IMR-90 (cell line): Measurements from ENCODE around the gene LRFN2. TPM values are rescaled to one million over a fixed set of nuclear protein-coding genes. Genes with fewer than 3 reads are reported as not detected.

Experiments used
- ATAC-seq: fragments of 200-7000 bp; cut with Tn5 transposase; 2 replicates; pipeline ENCODE4 v1.9.1; 2020; ENCODE audit warnings: low read depth, mild to moderate bottlenecking, moderate library complexity
- BruUV-seq: library from RNA; stranded (reverse); fragments of 400-500 nt; replicated peaks from 2 replicates; lab custom pipeline; 2021; lab: Mats Ljungman, UMichigan
- CTCF ChIA-PET: fragments of 300-600 bp; formaldehyde crosslinking; extraction: SDS; loops from one replicate; lab custom pipeline; 2021; ENCODE audit warnings: antibody characterized with exemption; lab: Yijun Ruan, JAX
- POLR2A ChIA-PET: fragments of 300-600 bp; sonication (Branson Sonifier 250); formaldehyde crosslinking; loops from one replicate; lab custom pipeline; 2022; ENCODE audit warnings: antibody characterized with exemption; ENCODE audit not compliant: unreplicated experiment; lab: Charles Lee
- DNase-seq: peaks from one replicate; pipeline ENCODE4 v3.0.0; 2013
- H2AFZ ChIP-seq: replicated peaks from 2 replicates; pipeline ENCODE3; 2013; ENCODE audit warnings: low read length, mild to moderate bottlenecking; ENCODE audit not compliant: poor library complexity
- H2AK5ac ChIP-seq: 2 replicates; pipeline ENCODE4 v1.6.1; 2013; ENCODE audit warnings: low read depth, low read length, inconsistent platforms
- H2AK9ac ChIP-seq: replicated peaks from 2 replicates; pipeline ENCODE3; 2013; ENCODE audit warnings: mild to moderate bottlenecking, low read depth, low read length, moderate library complexity; ENCODE audit not compliant: poor library complexity
- H2BK120ac ChIP-seq: 2 replicates; pipeline ENCODE4 v1.6.1; 2013; ENCODE audit warnings: low read depth, low read length, inconsistent platforms
- H2BK15ac ChIP-seq: 3 replicates; pipeline ENCODE4 v1.6.1; 2013; ENCODE audit warnings: low read depth, low read length, inconsistent platforms
- H2BK20ac ChIP-seq: 2 replicates; pipeline ENCODE4 v1.6.1; 2013; ENCODE audit warnings: low read depth, mild to moderate bottlenecking, inconsistent platforms, low read length, moderate library complexity
- H2BK5ac ChIP-seq: 2 replicates; pipeline ENCODE4 v1.6.1; 2013; ENCODE audit warnings: mild to moderate bottlenecking, low read depth, low read length, inconsistent platforms; ENCODE audit not compliant: poor library complexity, severe bottlenecking
- H3K14ac ChIP-seq: replicated peaks from 2 replicates; pipeline ENCODE4 v1.6.1; 2013; ENCODE audit warnings: low read depth, low read length, inconsistent platforms
- H3K18ac ChIP-seq: 2 replicates; pipeline ENCODE4 v1.6.1; 2013; ENCODE audit warnings: low read depth, low read length, control low read depth
- H3K23ac ChIP-seq: 2 replicates; pipeline ENCODE4 v1.6.1; 2013; ENCODE audit warnings: low read depth, low read length, inconsistent platforms
- H3K27ac ChIP-seq: 2 replicates; pipeline ENCODE4 v1.5.1; 2013; ENCODE audit warnings: mild to moderate bottlenecking, control low read depth, low read length; ENCODE audit not compliant: insufficient read depth
- H3K27me3 ChIP-seq: 2 replicates; pipeline ENCODE4 v1.6.1; 2013; ENCODE audit warnings: low read length; ENCODE audit not compliant: control insufficient read depth, insufficient read depth
- H3K36me3 ChIP-seq: 2 replicates; pipeline ENCODE4 v1.6.1; 2013; ENCODE audit warnings: low read length, mixed read lengths; ENCODE audit not compliant: control insufficient read depth, insufficient read depth
- H3K4ac ChIP-seq: 2 replicates; pipeline ENCODE4 v1.6.1; 2013; ENCODE audit warnings: low read depth, low read length, inconsistent platforms
- H3K4me1 ChIP-seq: 2 replicates; pipeline ENCODE4 v1.6.1; 2013; ENCODE audit warnings: low read length, mixed read lengths; ENCODE audit not compliant: control insufficient read depth, insufficient read depth
- H3K4me2 ChIP-seq: 2 replicates; pipeline ENCODE4 v1.6.1; 2013; ENCODE audit warnings: low read depth, mild to moderate bottlenecking, control low read depth, low read length, moderate library complexity
- H3K4me3 ChIP-seq: 2 replicates; pipeline ENCODE4 v1.5.1; 2013; ENCODE audit warnings: low read depth, mild to moderate bottlenecking, control low read depth, low read length, moderate library complexity; ENCODE audit not compliant: insufficient read depth
- H3K56ac ChIP-seq: 2 replicates; pipeline ENCODE4 v1.6.1; 2013; ENCODE audit warnings: low read length, inconsistent platforms; ENCODE audit not compliant: insufficient read depth; ENCODE audit errors: extremely low read depth
- H3K79me1 ChIP-seq, 2 experiments: 2 replicates each; pipeline ENCODE4 v1.6.1; 2013; ENCODE audit warnings: low read length in 2 of 2, inconsistent platforms in 1 of 2, low read depth in 1 of 2
- H3K9ac ChIP-seq: 2 replicates; pipeline ENCODE4 v1.6.1; 2013; ENCODE audit warnings: low read depth, low read length, control low read depth
- H3K9me1 ChIP-seq: 2 replicates; pipeline ENCODE4 v1.6.1; 2013; ENCODE audit warnings: low read length, inconsistent platforms; ENCODE audit not compliant: insufficient read depth
- H3K9me3 ChIP-seq: 2 replicates; pipeline ENCODE4 v1.6.1; 2013; ENCODE audit warnings: low read length; ENCODE audit not compliant: control insufficient read depth, insufficient read depth
- H4K20me1 ChIP-seq: 2 replicates; pipeline ENCODE4 v1.6.1; 2013; ENCODE audit warnings: low read length, inconsistent platforms; ENCODE audit not compliant: insufficient read depth
- H4K5ac ChIP-seq: 2 replicates; pipeline ENCODE4 v1.6.1; 2013; ENCODE audit warnings: mild to moderate bottlenecking, low read depth, low read length, control low read depth
- H4K8ac ChIP-seq, 2 experiments: 2 replicates each; pipeline ENCODE4 v1.6.1; 2013; ENCODE audit warnings: low read depth in 2 of 2, low read length in 2 of 2, control low read depth in 1 of 2, inconsistent platforms in 1 of 2
- H4K91ac ChIP-seq: 2 replicates; pipeline ENCODE4 v1.6.1; 2013; ENCODE audit warnings: low read depth, low read length, inconsistent platforms; ENCODE audit not compliant: insufficient read depth
- BHLHE40 ChIP-seq: fragments of 150-350 bp; IDR thresholded peaks from 2 replicates; pipeline ENCODE4 v1.6.1; 2016; ENCODE audit warnings: mild to moderate bottlenecking, low read depth, low read length
- CEBPB ChIP-seq: IDR thresholded peaks from 2 replicates; pipeline ENCODE4 v1.6.1; 2012; ENCODE audit warnings: low read depth, low read length, improper control_type of control experiment
- CHD1 ChIP-seq: IDR thresholded peaks from 2 replicates; pipeline ENCODE4 v1.6.1; 2012; ENCODE audit warnings: low read depth, low read length, improper control_type of control experiment
- ELK1 ChIP-seq: fragments of 150-350 bp; IDR thresholded peaks from 2 replicates; pipeline ENCODE4 v1.6.1; 2016; ENCODE audit warnings: low read depth, mild to moderate bottlenecking, low read length, moderate library complexity, borderline replicate concordance
- FOS ChIP-seq: fragments of 150-350 bp; IDR thresholded peaks from 2 replicates; pipeline ENCODE4 v1.6.1; 2016; ENCODE audit warnings: low read depth, low read length
- MAFK ChIP-seq: IDR thresholded peaks from 2 replicates; pipeline ENCODE4 v1.6.1; 2012; ENCODE audit warnings: low read depth, low read length, improper control_type of control experiment
- MAZ ChIP-seq: IDR thresholded peaks from 2 replicates; pipeline ENCODE4 v1.6.1; 2012; ENCODE audit warnings: low read depth, mild to moderate bottlenecking, low read length, improper control_type of control experiment, moderate library complexity, borderline replicate concordance
- MXI1 ChIP-seq: IDR thresholded peaks from 2 replicates; pipeline ENCODE4 v1.6.1; 2012; ENCODE audit warnings: low read depth, mild to moderate bottlenecking, low read length, moderate library complexity, borderline replicate concordance
- NFE2L2 ChIP-seq: fragments of 150-350 bp; IDR thresholded peaks from 2 replicates; pipeline ENCODE4 v1.6.1; 2016; ENCODE audit warnings: low read depth, mild to moderate bottlenecking, low read length
- POLR2A ChIP-seq: IDR thresholded peaks from 2 replicates; pipeline ENCODE4 v1.6.1; 2012; ENCODE audit warnings: mild to moderate bottlenecking, low read depth, low read length
- RAD21 ChIP-seq: IDR thresholded peaks from 2 replicates; pipeline ENCODE4 v1.6.1; 2012; ENCODE audit warnings: low read length, improper control_type of control experiment
- RCOR1 ChIP-seq: IDR thresholded peaks from 2 replicates; pipeline ENCODE4 v1.6.1; 2012; ENCODE audit warnings: mild to moderate bottlenecking, low read length, improper control_type of control experiment; ENCODE audit not compliant: insufficient replicate concordance
- RFX5 ChIP-seq: IDR thresholded peaks from 2 replicates; pipeline ENCODE4 v1.8.0; 2012; ENCODE audit warnings: low read depth, mild to moderate bottlenecking, low read length, moderate library complexity
- SMC3 ChIP-seq: fragments of 150-350 bp; IDR thresholded peaks from 2 replicates; pipeline ENCODE4 v1.6.1; 2016; ENCODE audit warnings: low read depth, mild to moderate bottlenecking, antibody characterized with exemption, low read length, moderate library complexity
- WGBS, 2 experiments: methylation state at CpG; one replicate each; pipeline versions ENCODE4 v1.1.5 to v1.1.7; 2013; ENCODE audit warnings: missing lambda C conversion rate in 2 of 2; ENCODE audit not compliant: insufficient read length in 1 of 2; ENCODE audit errors: extremely low coverage in 2 of 2; 5-methylcytosine and 5-hydroxymethylcytosine counted together
- dilution Hi-C: fragments of 300-500 bp; cut with HindIII; formaldehyde crosslinking; loops from one replicate; pipeline ENCODE4 v1.14.3; 2018; ENCODE audit warnings: low sequenced_read_pairs; ENCODE audit not compliant: unreplicated experiment
- in situ Hi-C: fragments of 300-500 bp; cut with MboI; formaldehyde crosslinking; loops from 3 replicates; pipeline ENCODE4 v1.14.3; 2019; ENCODE audit warnings: low sequenced_read_pairs, inconsistent platforms, mixed read lengths
- intact Hi-C: fragments of 100-400 bp; cut with micrococcal nuclease; formaldehyde crosslinking; loops from 2 replicates; pipeline ENCODE4 v1.10.0; 2022
- polyA plus RNA-seq, 3 experiments: library from polyadenylated mRNA; depleted of rRNA; stranded (reverse); fragments of >200 nt; gene quantifications; 2 replicates each; pipeline ENCODE4 v1.2.3, GENCODE V29; 2012; ENCODE audit warnings: low replicate concordance in 1 of 3
- total RNA-seq: library from RNA; depleted of rRNA; stranded (reverse); fragments of >200 nt; gene quantifications from 2 replicates; pipeline ENCODE4 v1.2.3, GENCODE V29; 2012
- TF ChIP-seq, protein P1 (sequence below): fragments of 150-350 bp; IDR thresholded peaks from 2 replicates; pipeline ENCODE4 v1.6.1; 2017; ENCODE audit warnings: mild to moderate bottlenecking, antibody characterized with exemption, low read length, low read depth
- TF ChIP-seq, protein P2 (sequence below): conservative IDR thresholded peaks from 2 replicates; pipeline ENCODE4 v1.5.1; 2012; ENCODE audit warnings: mild to moderate bottlenecking, low read depth, low read length, improper control_type of control experiment

LRFN2 gene
- total and polyA plus RNA-seq, 2 of the 4 experiments (the other 2 are of a cell fraction) = not detected

DNA sequence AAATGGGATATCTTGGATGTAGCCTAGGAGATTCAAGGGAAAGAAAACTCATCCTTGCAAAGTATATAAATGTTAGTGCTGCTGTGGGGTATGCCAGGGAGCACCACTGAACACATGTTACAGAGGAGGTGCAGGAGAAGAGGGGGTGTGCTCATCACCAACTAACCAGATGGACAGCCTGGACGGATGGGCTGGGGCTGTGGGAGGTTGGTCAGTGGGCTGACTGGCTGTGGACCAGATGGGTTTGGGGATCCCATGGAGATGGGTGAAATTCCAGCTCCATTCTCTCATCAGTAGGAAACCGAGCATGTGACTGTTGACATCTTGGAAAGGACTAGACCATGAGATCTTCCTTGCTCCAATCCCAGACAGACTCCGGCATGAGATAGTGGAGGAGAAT is 201.0 kb downstream of the LRFN2 start:
- no peaks in the 10 kb centered on the region for H3K9me3 ChIP-seq
- H2BK15ac ChIP-seq = no peak overlapping the region
- TF ChIP-seq, protein P1, sequence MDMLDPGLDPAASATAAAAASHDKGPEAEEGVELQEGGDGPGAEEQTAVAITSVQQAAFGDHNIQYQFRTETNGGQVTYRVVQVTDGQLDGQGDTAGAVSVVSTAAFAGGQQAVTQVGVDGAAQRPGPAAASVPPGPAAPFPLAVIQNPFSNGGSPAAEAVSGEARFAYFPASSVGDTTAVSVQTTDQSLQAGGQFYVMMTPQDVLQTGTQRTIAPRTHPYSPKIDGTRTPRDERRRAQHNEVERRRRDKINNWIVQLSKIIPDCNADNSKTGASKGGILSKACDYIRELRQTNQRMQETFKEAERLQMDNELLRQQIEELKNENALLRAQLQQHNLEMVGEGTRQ = no peak
- TF ChIP-seq NFE2L2 = no peak
- no peak for TF ChIP-seq MAFK
- TF ChIP-seq CHD1 = no peak
- no peak for TF ChIP-seq BHLHE40
- no peak for TF ChIP-seq MXI1
- no peak for TF ChIP-seq RCOR1
- no peak for TF ChIP-seq MAZ
- no peak for TF ChIP-seq FOS
- no peak for TF ChIP-seq ELK1
- TF ChIP-seq SMC3 = no peak
- TF ChIP-seq, protein P2, sequence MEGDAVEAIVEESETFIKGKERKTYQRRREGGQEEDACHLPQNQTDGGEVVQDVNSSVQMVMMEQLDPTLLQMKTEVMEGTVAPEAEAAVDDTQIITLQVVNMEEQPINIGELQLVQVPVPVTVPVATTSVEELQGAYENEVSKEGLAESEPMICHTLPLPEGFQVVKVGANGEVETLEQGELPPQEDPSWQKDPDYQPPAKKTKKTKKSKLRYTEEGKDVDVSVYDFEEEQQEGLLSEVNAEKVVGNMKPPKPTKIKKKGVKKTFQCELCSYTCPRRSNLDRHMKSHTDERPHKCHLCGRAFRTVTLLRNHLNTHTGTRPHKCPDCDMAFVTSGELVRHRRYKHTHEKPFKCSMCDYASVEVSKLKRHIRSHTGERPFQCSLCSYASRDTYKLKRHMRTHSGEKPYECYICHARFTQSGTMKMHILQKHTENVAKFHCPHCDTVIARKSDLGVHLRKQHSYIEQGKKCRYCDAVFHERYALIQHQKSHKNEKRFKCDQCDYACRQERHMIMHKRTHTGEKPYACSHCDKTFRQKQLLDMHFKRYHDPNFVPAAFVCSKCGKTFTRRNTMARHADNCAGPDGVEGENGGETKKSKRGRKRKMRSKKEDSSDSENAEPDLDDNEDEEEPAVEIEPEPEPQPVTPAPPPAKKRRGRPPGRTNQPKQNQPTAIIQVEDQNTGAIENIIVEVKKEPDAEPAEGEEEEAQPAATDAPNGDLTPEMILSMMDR = no peak
- TF ChIP-seq CEBPB = no peak
- no peak for TF ChIP-seq RAD21
- TF ChIP-seq RFX5 = no peak
- TF ChIP-seq POLR2A = no peak
- no peak overlapping the region for H3K4me2 ChIP-seq
- in situ Hi-C loops (no loop called here), intact Hi-C loops (loop anchor here (5.0 kb wide), 1 partner anchor 1569 kb away; no protein-coding TSS in a partner anchor), dilution Hi-C loops (no loop called here)
- no peak overlapping the region for H4K8ac ChIP-seq
- H3K23ac ChIP-seq = no peak overlapping the region
- H3K27ac ChIP-seq = no peak overlapping the region
- ChIA-PET POLR2A (no interaction called here), CTCF (no interaction called here)
- WGBS, 2 experiments = no CpG with 5 or more reads among the region's 3 CpGs
- no peaks in the 10 kb centered on the region for H3K36me3 ChIP-seq
- no peak overlapping the region for H4K91ac ChIP-seq
- no peak overlapping the region for H3K18ac ChIP-seq
- no peak overlapping the region for H2BK120ac ChIP-seq
- H3K4me1 ChIP-seq = no peaks in the 10 kb centered on the region
- ATAC-seq (no peak), DNase-seq (no peak)
- H3K9ac ChIP-seq = no peak overlapping the region
- H2AK5ac ChIP-seq = no peak overlapping the region
- no peaks in the 10 kb centered on the region for H3K79me1 ChIP-seq
- H3K14ac ChIP-seq = no peak overlapping the region
- H3K27me3 ChIP-seq = no peaks in the 10 kb centered on the region
- H3K4ac ChIP-seq = no peak overlapping the region
- H3K56ac ChIP-seq = no peak overlapping the region
- H3K9me1 ChIP-seq = no peaks in the 10 kb centered on the region
- no peaks in the 10 kb centered on the region for H4K20me1 ChIP-seq
- H2BK5ac ChIP-seq = no peak overlapping the region
- no peak overlapping the region for H2AFZ ChIP-seq
- BruUV-seq = no TSS peak
- H3K4me3 ChIP-seq = no peak overlapping the region
- H2BK20ac ChIP-seq = no peak overlapping the region
- H2AK9ac ChIP-seq = no peak overlapping the region
- H4K5ac ChIP-seq = no peak overlapping the region
